Activated gamma-delta T cell treated with Interleukin-2 at 50 U/mL for 16 hours (primary cell): ENCODE data around the gene STAG1.
"Not testable (repeated sequence)": the region's sequence is repeated elsewhere in the genome, so short reads cannot be mapped to it uniquely, and the experiment has no call there.

Experiments
- DNase-seq: peaks from one replicate; pipeline ENCODE4 v3.0.0-alpha.2; 2020

The STAG1 gene

DNA sequence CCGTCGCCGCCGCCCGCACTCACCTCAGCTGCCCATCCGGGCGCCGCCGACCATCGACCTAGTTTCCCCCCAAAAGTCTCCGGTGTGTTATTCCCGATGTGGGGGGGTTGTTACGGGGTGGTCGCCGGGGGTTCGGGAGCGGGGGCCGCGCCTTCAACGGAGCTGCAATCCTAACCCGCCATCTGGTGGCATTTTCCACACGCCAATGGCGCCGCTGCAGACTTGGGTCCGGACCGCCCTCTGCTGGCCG, at the start of gene STAG1:
TSS of gene STAG1 (minus strand) at position 207 of the 250 bp plus-strand sequence. CDS start 121,480 bp downstream, outside the sequence.
- no peak for DNase-seq

DNA sequence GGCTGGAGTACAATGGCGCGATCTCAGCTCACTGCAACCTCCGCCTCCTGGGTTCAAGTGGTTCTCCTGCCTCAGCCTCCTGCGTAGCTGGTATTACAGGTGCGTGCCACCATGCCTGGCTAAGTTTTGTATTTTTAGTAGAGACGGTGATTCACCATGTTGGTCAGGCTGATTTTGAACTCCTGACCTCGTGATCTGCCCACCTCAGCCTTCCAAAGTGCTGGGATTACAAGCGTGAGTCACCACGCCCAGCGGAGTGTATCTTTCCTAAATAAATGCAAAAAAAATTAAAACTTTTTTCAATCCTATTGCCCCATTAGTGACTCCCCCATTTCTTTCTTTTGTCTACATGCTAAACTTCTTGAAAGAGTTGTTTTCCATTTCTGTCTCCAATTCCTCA, 49.0 kb upstream of the STAG1 start:
- DNase-seq: not testable (repeated sequence)

DNA sequence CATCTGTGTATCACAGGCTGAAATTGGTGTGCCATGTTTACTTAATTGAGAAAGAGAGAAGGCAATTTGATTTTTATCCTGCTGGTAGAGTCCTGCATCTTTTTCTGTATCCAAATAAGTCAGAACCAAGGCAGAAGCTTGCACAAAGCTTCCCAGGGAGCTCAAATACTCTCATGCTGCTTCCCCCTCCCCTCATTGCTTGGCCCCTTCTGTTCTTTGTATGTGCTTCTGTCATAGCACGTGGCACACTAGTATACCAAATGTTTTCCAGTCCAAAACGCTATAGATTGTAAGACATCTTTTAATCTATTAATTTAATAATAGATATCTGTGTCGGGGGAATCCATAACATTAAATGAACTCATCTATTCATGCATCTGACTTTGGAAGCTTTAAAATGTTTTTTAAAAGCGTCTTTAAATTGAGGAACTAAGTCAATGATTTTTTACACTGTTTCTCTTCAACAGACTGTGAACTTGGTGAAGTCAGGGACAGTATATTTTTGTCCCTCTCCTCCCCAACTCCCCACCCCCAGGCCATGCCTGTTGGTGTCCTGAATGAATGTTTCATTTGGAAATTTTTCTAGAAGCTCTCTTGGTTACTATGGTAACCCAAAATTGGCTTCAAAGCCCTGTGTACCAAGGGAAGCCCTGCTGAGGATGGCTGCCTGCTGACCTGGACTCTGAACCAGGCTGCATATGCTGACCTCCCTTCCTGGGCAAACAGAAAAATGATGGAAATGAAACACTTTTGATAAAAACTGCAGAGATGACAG, 40.6 kb upstream of the STAG1 start:
- no peak for DNase-seq

DNA sequence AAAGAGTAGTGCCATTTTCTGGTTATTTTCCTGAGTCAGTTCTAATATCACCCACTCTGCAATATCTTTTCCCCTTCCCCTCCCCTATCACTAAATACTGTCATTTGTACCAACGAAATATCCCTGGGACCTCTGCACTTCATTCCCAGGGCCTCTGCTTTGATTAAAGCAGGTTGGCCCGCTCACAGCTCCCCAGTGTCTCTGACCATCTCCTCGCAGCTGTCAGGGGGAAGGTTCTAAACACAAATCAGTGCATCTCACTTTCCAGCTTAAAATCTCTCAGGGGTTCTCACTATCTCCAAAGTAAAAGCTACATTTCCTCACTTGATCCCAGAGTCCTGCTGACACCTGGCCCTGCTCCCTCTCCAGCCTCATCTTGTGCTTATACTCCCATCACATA, 38.6 kb upstream of the STAG1 start:
- DNase-seq: no peak

DNA sequence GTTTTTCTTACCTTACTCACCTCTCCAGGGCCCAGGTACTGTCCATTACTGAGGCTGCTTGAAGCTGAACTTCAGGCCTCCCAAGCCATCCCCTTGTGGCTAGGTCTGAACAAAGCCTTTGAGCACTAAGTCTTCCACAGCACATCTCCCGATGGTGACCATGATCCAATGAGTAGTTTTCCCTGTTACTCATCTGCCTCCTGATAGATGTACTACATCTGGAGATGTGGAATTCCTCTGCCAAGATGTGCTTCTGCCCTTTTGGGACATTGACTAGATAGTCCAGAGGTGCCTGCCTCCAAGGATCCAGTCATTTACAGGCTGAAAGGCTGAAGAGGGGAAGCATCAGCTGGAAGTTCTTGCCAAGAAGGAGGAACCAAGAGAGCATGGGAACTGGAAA, 37.8 kb upstream of the STAG1 start:
- DNase-seq: no peak

DNA sequence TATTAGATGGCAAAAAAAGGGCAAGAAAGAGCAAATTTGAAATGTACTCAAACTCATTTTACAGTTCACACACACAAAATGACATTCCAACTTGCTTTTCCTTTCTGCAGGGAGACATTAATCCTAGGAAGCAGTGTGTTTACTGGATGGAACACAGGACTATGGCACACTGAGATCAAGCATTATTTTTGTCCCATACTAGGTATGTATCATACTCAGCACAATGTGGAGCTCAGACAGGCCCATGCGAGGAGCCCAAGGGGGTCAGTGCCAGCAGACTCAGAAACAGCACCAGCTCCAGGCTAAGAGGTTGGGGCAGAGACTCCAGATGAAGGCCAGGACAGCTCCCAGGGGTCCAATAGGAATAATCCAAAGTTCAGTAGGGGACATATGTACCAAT, 36.0 kb upstream of the STAG1 start:
- no peak for DNase-seq

DNA sequence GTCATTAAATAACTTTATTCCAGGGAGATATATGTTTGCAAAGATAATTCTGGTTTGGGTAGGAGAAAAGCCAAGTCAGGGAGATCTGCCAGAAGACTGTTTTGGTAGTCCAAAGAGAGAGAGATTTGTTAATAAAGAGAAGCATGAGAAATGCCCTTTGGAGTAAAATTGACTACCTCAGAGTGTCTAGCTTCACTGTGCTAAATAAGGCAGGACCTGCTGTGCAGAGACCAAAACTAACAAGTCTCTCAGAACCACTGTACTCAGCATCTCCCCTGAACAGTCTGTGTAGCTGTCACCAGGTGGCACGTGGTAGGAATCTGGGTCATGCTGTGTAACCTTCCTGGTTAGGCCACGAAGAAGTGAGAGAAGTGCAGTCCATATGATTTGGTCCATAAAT, 35.2 kb upstream of the STAG1 start:
- DNase-seq: peak; percentile 20

DNA sequence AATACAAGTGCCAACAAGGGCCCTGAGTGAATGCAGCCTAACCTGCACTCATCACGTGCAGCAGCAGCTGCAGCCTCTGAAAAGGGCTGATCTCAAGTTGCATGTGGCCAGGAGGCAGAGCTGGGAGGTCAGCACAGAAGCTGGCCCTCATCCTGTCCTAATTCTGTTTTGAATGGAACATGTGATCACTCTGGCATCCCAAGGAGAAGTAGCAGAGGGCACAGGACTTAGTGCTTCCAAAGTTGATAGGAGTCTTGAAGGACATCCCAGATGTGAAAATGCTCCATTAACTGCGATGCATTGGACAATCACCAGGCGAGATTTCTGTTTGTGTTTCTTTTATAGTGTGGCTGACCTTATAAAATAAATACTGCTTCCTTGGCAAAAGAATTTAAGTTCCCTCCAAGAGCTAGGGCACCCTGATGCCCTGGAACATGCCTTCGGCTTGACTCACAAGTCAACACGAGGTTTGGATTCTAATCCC, 31.6 kb upstream of the STAG1 start:
- no peak for DNase-seq

DNA sequence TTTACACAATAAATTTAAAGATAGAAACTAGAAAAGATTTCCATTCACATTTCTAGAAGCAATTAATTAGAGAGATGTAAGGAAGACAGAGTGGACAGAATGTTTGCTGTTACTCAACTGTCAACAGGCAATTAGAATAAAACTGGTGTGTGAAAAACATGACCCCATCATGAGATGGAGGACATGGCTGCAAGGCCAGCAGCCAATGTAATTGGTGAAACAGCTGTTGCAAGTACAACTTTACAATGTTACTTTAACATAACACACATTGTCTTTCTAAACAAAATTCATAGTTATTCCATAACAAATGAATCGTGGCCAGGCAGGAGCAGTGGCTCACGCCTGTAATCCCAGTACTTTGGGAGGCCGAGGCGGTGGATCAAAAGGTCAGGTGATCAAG, 28.6 kb upstream of the STAG1 start:
- no peak for DNase-seq

DNA sequence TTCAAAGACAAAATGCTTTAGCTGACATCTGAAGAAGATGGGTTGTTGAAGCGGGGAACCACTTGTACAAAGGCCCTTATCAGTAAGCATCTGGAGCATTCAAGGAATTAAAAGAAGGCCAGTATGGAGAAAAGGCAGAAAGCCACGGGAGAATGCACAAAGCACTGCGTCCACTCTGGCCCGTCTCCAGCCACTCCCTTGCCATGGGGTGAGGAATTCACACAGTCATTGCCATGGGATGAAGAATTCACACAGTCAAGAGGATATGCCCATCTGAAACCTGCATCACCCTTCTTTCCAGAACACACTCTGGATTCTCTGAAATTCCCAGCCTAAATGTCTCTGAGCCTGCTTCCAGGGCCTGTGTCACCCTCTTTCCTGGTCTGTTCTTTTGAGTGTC, 26.7 kb upstream of the STAG1 start:
- no peak for DNase-seq

DNA sequence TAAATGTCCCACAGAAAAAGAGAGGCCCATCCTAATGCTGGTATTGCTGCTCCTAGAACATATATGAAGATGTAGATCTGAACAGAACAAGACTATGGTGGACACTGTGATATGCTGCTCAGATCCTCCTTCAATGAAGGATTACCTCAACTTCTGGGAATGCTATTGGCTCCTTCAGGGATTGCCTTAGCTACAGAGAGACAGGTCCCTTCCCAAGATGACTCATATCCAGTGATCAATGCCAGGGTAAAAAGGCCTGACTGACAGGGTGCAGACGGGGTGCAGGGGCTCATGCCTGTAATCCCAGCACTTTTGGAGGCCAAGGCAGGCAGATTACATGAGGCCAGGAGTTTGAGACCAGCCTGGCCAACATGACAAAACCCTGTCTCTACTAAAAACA, 20.5 kb upstream of the STAG1 start:
- no peak for DNase-seq

DNA sequence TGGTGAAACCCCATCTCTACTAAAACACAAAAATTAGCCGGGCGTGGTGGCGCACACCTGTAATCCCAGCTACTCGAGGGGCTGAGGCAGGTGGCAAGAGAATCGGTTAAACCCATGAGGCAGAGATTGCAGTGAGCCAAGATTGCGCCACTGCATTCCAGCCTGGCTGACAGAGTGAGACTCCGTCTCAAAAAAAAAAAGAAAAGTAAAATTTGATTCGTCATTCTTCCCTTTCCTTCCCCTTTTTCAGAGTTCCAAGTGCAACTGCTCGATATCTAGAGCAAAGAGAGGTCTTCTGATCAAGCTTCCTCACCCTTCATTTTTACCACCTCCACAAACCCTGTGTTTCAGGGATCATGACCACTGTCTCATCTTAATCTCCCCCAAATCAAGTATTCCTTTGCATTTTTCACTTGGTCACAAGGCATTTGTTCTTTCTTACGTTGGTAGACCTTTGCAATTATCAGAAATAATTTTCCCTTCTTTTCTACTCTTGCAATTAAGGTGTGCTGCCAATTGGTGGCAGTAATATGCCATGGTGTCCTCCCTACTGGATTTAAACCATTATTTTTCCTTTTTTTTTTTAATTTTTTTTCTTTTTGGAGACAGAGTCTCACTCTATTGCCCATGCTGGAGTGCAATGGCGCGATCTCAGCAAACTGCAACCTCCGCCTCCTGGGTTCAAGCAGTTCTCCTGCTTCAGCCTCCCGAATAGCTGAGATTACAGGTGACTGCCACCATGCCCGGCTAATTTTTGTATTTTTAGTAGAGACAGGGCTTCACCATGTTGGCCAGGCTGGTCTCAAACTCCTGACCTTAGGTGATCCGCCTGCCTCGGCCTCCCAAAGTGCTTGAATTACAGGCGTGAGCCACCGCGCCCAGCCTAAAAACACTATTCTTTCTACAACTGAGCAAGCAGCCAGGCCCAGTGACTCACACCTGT, 6.3 kb upstream of the STAG1 start:
- DNase-seq: not testable (repeated sequence)

DNA sequence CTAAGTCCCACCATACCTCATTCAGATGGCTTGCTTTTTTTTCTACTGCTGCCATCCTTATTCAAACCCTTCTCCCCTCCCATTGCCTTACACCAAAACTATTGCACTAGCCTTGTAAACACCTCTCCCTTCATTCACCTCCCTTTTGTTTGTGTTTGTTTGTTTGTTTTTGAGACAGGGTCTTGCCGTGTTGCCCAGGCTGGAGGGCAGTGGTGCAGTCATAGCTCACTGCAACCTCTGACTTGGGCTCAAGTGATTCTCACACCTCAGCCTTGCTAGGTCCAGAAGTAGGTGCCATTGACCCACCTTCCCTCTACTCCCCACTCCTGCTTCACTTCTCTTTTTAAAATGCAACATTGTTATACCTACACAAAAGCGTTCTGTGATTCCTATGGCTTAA, 3.0 kb upstream of the STAG1 start:
- DNase-seq: no peak

DNA sequence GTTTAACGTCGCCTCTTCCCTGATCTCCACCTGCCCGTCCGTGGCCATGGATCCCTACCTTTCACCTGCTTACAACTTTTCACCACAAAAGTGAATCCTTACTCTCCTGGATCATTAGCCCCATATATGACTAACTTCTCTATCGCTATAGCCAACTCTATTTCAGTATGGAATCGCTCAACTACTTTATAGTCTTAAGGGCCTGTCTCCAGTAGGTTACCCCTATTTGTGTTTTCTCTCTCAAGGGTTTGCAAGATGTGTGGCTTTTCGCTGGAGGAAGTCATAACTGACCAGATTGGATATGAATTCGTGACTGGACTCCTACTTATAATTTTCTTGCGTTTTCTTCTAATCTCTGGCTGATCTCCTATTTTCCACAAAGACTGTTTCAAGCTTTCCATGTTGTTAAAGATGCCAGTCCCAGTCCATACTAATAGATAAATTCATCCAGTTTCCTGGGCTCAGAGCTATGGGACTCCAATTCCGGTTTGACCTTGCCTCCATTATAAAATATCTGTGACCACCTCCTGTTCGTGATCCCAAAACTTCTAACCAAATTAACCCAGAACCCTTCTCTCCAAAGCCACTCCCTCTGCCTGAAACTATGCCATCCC, 1.3 kb upstream of the STAG1 start:
- no peak for DNase-seq

DNA sequence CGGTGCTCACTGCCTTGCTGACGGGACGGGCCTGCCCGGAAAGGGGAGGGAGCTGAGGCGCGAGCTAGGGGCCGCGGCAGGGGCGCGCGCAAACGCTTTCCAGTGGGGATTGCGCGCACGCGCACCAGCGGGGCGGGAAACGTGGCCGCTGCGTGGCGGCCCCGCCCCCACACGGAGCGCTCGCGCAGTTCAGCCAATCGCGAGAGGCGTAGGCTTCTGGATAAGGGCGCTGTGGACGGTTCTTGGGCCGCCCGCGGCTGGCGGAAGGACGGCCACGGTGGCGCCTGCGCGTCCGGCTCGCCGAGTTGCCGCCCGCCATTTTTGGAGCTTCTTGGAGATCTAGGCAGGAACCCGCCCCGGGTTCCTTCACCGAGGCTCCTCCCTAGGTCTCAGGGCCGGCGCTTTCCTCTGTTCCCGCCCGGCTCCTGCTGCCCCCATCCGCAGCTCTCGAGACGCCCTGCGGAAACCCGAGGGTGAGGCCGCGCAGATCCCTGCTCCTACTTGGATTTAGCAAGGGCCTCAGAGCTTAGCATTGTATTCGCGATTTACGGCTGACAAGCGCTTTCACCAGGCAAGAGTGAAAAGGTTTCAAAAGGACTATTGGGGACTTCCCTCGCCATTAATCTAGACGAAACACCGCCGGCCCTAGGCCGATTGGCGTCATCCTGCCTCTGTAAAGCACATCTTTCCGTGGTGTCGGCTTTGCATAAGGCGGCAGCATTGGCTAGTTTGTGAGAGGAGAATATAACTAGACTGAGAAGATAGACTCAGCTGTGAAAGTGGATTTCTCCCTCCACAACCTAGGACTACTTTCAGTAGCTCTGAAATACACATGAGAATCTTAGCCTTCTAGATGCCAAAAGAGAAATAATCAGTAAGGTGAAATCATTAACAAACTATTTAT, 496 bp upstream of the STAG1 start:
- peak; percentile 99 for DNase-seq

DNA sequence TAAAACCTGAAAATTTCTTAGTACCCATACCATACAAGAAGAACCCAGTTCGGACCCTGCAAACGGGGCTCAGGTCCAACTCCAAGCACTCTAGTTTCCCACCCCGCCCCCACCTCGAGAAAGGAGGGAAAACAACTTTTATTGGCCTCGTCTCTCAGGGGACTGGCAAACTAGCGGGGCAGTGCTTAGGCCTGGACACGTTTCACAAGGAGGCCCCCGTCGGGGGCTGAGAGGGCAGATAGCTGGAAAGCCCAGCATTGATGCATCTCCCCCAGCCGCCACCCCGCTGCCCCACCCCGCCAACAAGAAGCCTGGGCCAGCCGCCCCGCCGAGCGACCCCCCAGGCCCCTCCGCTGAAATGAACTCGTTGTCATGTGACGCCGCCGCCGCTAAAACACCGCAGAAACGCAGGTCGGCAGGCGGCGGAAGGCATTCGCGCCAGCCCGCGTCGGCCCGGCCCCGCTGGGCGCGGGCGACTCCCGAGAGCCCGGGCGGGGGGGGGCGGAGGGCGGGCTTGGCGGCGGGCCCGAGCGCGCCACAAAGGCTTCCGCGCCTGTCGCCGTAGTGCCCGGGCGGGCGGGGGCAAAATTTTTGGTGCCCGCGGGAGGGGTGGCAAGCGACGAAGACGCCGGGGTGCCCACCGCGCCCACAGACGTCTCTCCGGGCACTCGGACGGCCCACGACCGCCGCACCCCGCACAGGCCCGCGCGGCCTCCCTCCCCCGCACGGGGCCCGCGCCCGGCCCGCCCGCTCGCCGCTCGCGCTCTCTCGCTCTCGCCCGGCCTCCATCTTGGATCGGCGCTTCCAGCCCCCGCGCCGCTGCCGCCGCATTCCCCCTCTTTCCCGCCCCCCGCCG, 634 bp downstream of the STAG1 start:
- peak; percentile 64 for DNase-seq

DNA sequence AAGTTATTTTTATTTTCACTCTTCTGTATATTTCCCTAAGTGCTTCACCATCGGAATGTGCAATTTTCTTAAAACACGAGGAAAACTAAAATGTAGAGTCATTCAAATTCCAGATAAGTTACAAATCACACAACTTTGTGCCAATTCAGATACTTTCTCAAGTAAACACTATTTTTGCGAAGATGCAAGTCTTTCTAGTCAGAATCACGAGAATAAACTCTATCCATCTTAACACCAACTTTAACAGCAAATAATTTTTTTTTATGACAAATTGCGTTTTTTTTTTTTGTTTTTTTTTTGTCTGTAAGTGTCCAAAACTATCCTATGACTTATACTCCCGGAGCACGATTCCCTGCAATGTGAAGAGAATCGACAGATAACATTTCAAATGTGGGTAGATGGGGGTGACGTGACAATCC, 1.3 kb downstream of the STAG1 start:
- no peak for DNase-seq

DNA sequence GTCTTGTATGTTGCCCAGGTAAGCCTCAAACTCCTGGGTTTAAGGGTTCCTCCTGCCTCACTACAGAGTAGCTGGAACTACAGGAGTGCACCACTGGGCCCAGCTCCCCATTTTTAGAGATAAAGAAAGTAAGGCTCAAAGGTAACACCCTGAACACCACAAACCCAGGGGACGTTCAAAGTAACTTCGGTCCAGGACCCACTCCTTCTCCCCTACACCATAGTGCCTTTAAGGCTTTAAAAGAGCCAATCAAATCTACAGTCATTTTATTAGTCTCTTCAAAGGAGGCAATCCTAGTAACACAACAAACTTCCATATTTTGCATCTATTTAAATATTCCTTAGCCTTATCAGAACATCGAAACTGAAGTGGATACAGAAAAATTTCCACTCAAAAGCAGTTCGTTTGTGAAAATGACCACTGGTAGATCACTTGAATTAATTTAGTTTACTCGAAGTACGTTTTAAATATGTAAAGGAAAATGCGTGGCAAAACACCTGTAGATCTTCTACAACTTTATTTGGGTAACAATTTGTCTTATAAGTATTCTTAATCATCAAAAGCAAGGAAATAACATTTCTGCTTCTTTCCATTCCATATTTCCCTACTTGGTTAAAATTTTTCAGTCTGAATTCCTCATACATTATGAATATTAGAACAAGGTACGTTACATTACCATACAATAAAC, 1.8 kb downstream of the STAG1 start:
- DNase-seq: no peak

DNA sequence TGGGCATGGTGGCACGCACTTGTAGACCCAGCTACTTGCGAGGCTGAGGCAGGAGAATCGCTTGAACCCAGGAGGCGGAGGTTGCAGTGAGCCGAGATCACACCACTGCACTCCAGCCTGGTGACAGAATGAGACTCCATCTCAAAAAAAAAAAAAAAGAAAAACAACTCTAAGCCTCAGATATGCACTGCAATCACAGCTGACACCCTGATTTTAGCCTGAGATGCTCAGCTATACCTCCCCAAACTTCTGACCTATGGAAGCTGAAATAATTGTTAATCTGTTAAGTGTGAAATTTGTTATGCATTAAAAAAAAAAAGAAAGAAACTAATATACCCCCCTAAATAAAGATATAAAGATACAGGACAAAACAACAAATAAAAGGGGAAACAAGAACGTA, 2.6 kb downstream of the STAG1 start:
- not testable (repeated sequence) for DNase-seq

DNA sequence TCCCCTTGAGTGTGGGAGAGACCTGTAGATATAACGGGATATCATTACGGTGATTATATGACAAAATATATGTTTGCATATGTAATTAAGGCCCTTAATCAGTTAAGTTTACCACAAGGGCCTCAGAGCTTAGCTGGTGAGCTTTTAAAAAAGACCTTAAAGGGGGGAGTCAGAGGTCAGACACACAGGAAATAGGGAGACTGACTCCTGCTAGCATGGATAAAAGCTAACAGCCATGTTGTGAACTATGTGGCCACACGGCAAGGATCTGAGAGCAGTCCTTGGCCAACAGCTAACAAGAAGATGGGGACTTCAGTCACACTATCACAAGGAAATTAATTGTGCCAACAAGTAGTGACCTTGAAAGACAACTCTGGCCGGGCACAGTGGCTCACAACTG, 3.1 kb downstream of the STAG1 start:
- no peak for DNase-seq

DNA sequence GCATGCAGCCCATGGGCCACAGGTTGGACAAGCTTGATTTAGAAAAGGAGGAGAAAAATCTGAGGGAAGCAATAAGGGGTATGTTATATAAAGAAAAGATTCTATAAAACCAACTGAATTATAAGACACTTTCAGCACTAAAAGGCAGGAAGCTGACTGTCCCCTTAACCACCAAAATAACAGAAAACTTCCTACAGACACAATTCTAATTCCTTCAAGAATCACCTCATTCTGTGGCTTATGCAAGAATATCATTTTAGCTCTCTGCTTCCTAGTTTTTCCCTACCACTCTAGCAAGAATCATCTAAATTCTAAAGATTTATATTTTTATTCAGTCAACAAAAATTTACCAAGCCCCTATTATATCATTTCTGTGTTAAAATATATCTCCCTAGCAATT, 6.3 kb downstream of the STAG1 start:
- DNase-seq: no peak
